Measurements from ENCODE around the gene TAF11L9.

DNA sequence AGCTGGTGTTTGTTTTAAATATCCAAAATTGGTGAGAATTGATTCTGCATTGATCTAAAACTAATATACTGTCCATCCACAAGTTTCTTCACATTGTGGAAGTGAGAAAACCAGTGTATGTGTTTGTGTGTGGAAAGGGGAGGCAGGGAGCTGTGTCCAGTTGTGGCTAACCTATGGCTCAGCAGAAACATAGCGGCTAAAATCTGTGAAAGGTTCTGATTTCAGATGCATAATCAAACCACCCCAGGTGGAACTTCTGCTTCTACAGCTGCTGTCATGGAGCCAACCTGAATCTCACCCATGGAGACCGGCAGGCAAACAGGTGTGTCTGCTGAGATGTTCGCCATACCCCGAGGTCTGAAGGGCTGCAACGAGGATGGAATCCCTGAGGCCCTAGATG is 40.0 kb upstream of the TAF11L9 start, which contains the start of gene TAF11L14:
- TF ChIP-seq, protein P1, sequence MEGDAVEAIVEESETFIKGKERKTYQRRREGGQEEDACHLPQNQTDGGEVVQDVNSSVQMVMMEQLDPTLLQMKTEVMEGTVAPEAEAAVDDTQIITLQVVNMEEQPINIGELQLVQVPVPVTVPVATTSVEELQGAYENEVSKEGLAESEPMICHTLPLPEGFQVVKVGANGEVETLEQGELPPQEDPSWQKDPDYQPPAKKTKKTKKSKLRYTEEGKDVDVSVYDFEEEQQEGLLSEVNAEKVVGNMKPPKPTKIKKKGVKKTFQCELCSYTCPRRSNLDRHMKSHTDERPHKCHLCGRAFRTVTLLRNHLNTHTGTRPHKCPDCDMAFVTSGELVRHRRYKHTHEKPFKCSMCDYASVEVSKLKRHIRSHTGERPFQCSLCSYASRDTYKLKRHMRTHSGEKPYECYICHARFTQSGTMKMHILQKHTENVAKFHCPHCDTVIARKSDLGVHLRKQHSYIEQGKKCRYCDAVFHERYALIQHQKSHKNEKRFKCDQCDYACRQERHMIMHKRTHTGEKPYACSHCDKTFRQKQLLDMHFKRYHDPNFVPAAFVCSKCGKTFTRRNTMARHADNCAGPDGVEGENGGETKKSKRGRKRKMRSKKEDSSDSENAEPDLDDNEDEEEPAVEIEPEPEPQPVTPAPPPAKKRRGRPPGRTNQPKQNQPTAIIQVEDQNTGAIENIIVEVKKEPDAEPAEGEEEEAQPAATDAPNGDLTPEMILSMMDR (IDR thresholded peaks at IDR 0.05): no peak
- TF ChIP-seq POLR2AphosphoS5 (IDR thresholded peaks at IDR 0.05; ENCODE audit: low read depth, low read length): no peak

Measured in Panc1 (cell line).